MM.1S (cell line): Measurements from ENCODE around the gene GOLT1A.

Experiments
- DNase-seq: peaks from one replicate; pipeline ENCODE4 v3.0.0-alpha.2; 2015
- H2AFZ ChIP-seq: fragments of 300-600 bp; sonication (generic); 2 replicates; pipeline ENCODE4 v1.6.0; 2016; ENCODE audit warnings: antibody characterized with exemption, low read length
- H3F3A ChIP-seq: fragments of 300-600 bp; sonication (generic); 2 replicates; pipeline ENCODE4 v1.6.1; 2016; ENCODE audit warnings: mild to moderate bottlenecking, antibody characterized with exemption, low read length, moderate library complexity, mixed read lengths; ENCODE audit not compliant: insufficient read depth
- H3K27ac ChIP-seq: fragments of 300-600 bp; sonication (generic); 2 replicates; pipeline ENCODE4 v1.5.1; 2016; ENCODE audit warnings: mild to moderate bottlenecking, low read length
- H3K27me3 ChIP-seq: fragments of 300-600 bp; sonication (generic); replicated peaks from 2 replicates; pipeline ENCODE4 v1.6.0; 2016; ENCODE audit warnings: low read length; ENCODE audit not compliant: insufficient read depth
- H3K36me3 ChIP-seq: fragments of 300-600 bp; sonication (generic); replicated peaks from 2 replicates; pipeline ENCODE4 v1.6.1; 2016; ENCODE audit warnings: mild to moderate bottlenecking, low read length, mixed read lengths; ENCODE audit not compliant: insufficient read depth
- H3K4me1 ChIP-seq: fragments of 300-600 bp; sonication (generic); 2 replicates; pipeline ENCODE4 v1.6.1; 2016; ENCODE audit warnings: low read length, mixed read lengths
- H3K4me2 ChIP-seq: fragments of 300-600 bp; sonication (generic); 2 replicates; pipeline ENCODE4 v1.6.0; 2016; ENCODE audit warnings: low read depth, low read length
- H3K4me3 ChIP-seq: fragments of 300-600 bp; sonication (generic); 2 replicates; pipeline ENCODE4 v1.5.1; 2016; ENCODE audit warnings: low read length, mixed read lengths
- H3K79me2 ChIP-seq: fragments of 300-600 bp; sonication (generic); 2 replicates; pipeline ENCODE4 v1.6.1; 2016; ENCODE audit warnings: mixed run types, low read length, mixed read lengths
- H3K9ac ChIP-seq: fragments of 300-600 bp; sonication (generic); 2 replicates; pipeline ENCODE4 v1.6.1; 2016; ENCODE audit warnings: low read length, mixed read lengths
- H3K9me2 ChIP-seq: fragments of 300-600 bp; sonication (generic); replicated peaks from 2 replicates; pipeline ENCODE4 v1.6.1; 2016; ENCODE audit warnings: mild to moderate bottlenecking, low read length, mixed read lengths; ENCODE audit not compliant: insufficient read depth
- H3K9me3 ChIP-seq: fragments of 300-600 bp; sonication (generic); replicated peaks from 2 replicates; pipeline ENCODE4 v1.6.1; 2016; ENCODE audit warnings: mild to moderate bottlenecking, low read length, mixed read lengths; ENCODE audit not compliant: insufficient read depth
- H4K20me1 ChIP-seq: fragments of 300-600 bp; sonication (generic); 2 replicates; pipeline ENCODE4 v1.6.1; 2016; ENCODE audit warnings: mild to moderate bottlenecking, low read length, moderate library complexity, mixed read lengths; ENCODE audit not compliant: insufficient read depth
- CTCF ChIP-seq: fragments of 300-600 bp; sonication (generic); IDR thresholded peaks from 2 replicates; pipeline ENCODE4 v1.5.1; 2016; ENCODE audit warnings: antibody characterized with exemption, low read length, mixed read lengths
- EZH2 ChIP-seq: fragments of 300-600 bp; sonication (generic); optimal IDR thresholded peaks from 2 replicates; pipeline ENCODE3; 2017; ENCODE audit warnings: low read depth, mild to moderate bottlenecking, antibody characterized with exemption, low read length, mixed read lengths
- EZH2phosphoT487 ChIP-seq: fragments of 300-600 bp; sonication (generic); IDR thresholded peaks from 2 replicates; pipeline ENCODE4 v1.6.1; 2018; ENCODE audit warnings: antibody characterized with exemption, low read length

The GOLT1A gene

GRCh38 chr1:204261746-204262505 lies 48.1 kb upstream of the GOLT1A start:
- no peak overlapping the region for H3K27ac ChIP-seq
- no peaks in the 10 kb centered on the region for H3K9me2 ChIP-seq
- no peaks in the 10 kb centered on the region for H3K27me3 ChIP-seq
- no peaks in the 10 kb centered on the region for H3K4me1 ChIP-seq
- H3K4me3 ChIP-seq = no peak overlapping the region
- H4K20me1 ChIP-seq = no peaks in the 10 kb centered on the region
- no peaks in the 10 kb centered on the region for H3K79me2 ChIP-seq
- H3K9ac ChIP-seq = no peak overlapping the region
- no peak for DNase-seq
- no peaks in the 10 kb centered on the region for H3K36me3 ChIP-seq
- H3F3A ChIP-seq = no peaks in the 10 kb centered on the region
- TF ChIP-seq CTCF (no peak), EZH2 (no peak), EZH2phosphoT487 (no peak)
- H2AFZ ChIP-seq = no peak overlapping the region
- H3K9me3 ChIP-seq = no peaks in the 10 kb centered on the region
- H3K4me2 ChIP-seq = no peak overlapping the region

DNA sequence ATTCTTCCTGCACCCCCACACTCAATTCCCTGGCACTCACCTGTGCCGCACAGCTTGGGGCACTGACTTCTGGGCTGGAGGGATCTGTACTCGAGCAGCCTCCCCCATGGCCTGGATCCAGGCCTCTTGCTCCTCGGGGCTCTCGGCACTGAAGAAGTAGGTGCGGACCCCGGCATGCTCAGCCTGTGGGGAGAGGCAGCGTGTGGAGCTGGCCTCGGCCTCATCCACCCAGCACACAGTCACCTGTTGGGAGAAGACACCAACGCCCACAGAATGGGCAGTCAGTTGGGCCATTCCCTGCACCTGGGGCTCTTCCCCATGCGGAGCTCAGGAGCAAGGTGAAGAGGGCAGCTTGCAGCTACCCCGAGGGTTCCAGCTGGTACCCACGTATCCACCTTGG lies 47.5 kb upstream of the GOLT1A start:
- no peaks in the 10 kb centered on the region for H3K79me2 ChIP-seq
- H3K27me3 ChIP-seq = no peaks in the 10 kb centered on the region
- no peak overlapping the region for H3K4me2 ChIP-seq
- no peak overlapping the region for H2AFZ ChIP-seq
- no peak overlapping the region for H3K9ac ChIP-seq
- DNase-seq = no peak
- H3F3A ChIP-seq = no peaks in the 10 kb centered on the region
- TF ChIP-seq EZH2phosphoT487 = no peak
- TF ChIP-seq EZH2 = no peak
- TF ChIP-seq CTCF = no peak
- no peaks in the 10 kb centered on the region for H4K20me1 ChIP-seq
- H3K9me2 ChIP-seq = no peaks in the 10 kb centered on the region
- H3K4me1 ChIP-seq = no peaks in the 10 kb centered on the region
- H3K36me3 ChIP-seq = no peaks in the 10 kb centered on the region
- H3K27ac ChIP-seq = no peak overlapping the region
- H3K4me3 ChIP-seq = no peak overlapping the region
- no peaks in the 10 kb centered on the region for H3K9me3 ChIP-seq

GRCh38 chr1:204260601-204261197 lies 46.9 kb upstream of the GOLT1A start:
- Histone ChIP-seq H2AFZ (no peak overlapping the region), H3K9me2 (no peaks in the 10 kb centered on the region), H3K9ac (no peak overlapping the region), H3K27me3 (no peaks in the 10 kb centered on the region), H3K27ac (no peak overlapping the region), H3K4me3 (no peak overlapping the region), H3K36me3 (no peaks in the 10 kb centered on the region), H3K9me3 (no peaks in the 10 kb centered on the region), H3K79me2 (no peaks in the 10 kb centered on the region), H3K4me1 (no peaks in the 10 kb centered on the region), H3F3A (no peaks in the 10 kb centered on the region), H3K4me2 (no peak overlapping the region), H4K20me1 (no peaks in the 10 kb centered on the region)
- no peak for DNase-seq
- no peak for TF ChIP-seq EZH2
- TF ChIP-seq EZH2phosphoT487 = no peak
- TF ChIP-seq CTCF = no peak
